GM13976 (cell line): ENCODE measurements around the gene KISS1R.

Source experiments
- DNase-seq: peaks from one replicate; pipeline ENCODE4 v3.0.0; 2012; ENCODE audit warnings: low spot score
- CTCF ChIP-seq: IDR thresholded peaks from 2 replicates; pipeline ENCODE4 v1.5.1; 2012; ENCODE audit warnings: borderline replicate concordance, mild to moderate bottlenecking; ENCODE audit not compliant: insufficient read depth; ENCODE audit errors: extremely low read depth, missing control alignments, control extremely low read depth
- in situ Hi-C: fragments of 300-500 bp; cut with MboI; formaldehyde crosslinking; loops from one replicate; pipeline ENCODE4 v1.12.0; 2022; ENCODE audit warnings: low sequenced_read_pairs, mixed read lengths, inconsistent platforms; ENCODE audit not compliant: unreplicated experiment

KISS1R gene

GRCh38 chr19:934197-934840 lies 17.2 kb downstream of the KISS1R start:
- in situ Hi-C loops: no loop called here
- no peak for DNase-seq
- no peak for TF ChIP-seq CTCF

- in situ Hi-C loops: no loop called here
- TF ChIP-seq CTCF: no peak
- no peak for DNase-seq
Measured at GRCh38 chr19:934865-935479, 17.8 kb downstream of the KISS1R start.

DNA sequence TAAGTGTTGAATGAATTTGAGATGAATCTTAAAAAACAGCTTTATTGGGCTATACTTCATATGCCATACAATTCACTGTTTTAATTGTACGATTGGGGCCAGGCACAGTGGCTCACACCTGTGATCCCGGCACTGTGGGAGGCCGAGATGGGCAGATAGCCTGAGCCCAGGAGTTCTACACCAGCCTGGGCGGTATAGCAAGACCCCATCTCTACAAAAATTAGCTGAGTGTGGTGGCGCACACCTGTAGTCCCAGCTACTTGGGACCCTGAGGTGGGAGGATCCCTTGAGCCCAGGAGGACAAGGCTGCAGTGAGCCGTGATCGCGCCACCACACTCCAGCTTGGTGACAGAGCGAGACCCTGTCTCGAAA lies 19.0 kb downstream of the KISS1R start:
- in situ Hi-C loops: no loop called here

GRCh38 chr19:937259-937694 lies 20.1 kb downstream of the KISS1R start:
- DNase-seq: peak; percentile 77
- in situ Hi-C loops: no loop called here
- TF ChIP-seq CTCF: no peak

More for the DNA sequence above, 19.0 kb downstream of the KISS1R start:
- DNase-seq: no peak
- no peak for TF ChIP-seq CTCF

DNA sequence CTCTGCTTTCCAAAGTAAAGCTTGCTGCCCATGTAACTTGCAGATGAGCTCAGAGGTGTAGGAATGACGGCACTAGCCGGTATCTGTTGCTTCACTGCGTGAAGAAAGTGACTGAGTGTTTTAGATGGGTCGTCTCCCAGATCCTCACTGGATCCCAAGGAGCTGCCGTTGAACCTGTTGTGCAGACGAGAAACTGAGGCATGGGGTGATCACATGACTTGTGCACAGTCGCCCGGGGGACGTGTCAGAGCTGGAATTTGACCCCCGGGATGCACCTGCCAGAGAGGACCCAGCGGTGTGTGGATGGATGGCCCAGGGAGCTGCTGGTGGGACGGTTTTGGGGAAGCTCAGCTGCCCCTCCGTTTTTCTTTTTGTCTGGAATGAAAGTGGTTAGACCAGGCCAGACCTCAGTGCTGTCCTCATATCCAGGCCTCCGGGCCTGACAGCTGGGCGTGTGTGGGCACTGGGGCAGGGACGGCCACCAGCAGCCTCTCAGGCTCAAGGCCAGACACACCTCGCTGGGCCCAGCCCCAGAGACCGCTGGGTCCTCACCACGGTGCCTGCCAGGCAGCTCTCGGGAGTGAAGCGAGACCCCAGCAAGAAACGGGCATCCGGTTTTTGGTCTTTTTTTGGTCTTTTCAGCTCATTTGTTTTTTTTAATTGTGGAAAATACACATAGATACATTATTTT lies 21.2 kb downstream of the KISS1R start:
- no peak for TF ChIP-seq CTCF
- in situ Hi-C loops: no loop called here
- DNase-seq: no peak

- DNase-seq: no peak
- in situ Hi-C loops: no loop called here
- no peak for TF ChIP-seq CTCF
Measured at GRCh38 chr19:939439-939838, 22.3 kb downstream of the KISS1R start.

GRCh38 chr19:939922-940321 lies 22.8 kb downstream of the KISS1R start:
- TF ChIP-seq CTCF: no peak
- in situ Hi-C loops: no loop called here

More at GRCh38 chr19:939922-940321, 22.8 kb downstream of the KISS1R start:
- DNase-seq: no peak
